Activated CD4-positive, alpha-beta T cell treated with anti-CD3 and anti-CD28 coated beads, Interleukin-2, amount 50 U/mL, for 1 hour (primary cell): ENCODE measurements around the gene CHRND.
A peak's percentile ranks its signal among the peaks of the same experiment; 100 is the strongest.

Source experiments
- DNase-seq: peaks from one replicate; pipeline ENCODE4 v3.0.0-alpha.2; 2020

Gene CHRND

GRCh38 chr2:232488097-232488711, 37.8 kb upstream of the CHRND start:
- no peak for DNase-seq

GRCh38 chr2:232488721-232489300, 37.1 kb upstream of the CHRND start:
- no peak for DNase-seq

- DNase-seq = no peak
Observed at GRCh38 chr2:232489516-232490220, 36.3 kb upstream of the CHRND start.

- DNase-seq = no peak
Observed at GRCh38 chr2:232490221-232491138, 35.5 kb upstream of the CHRND start.

GRCh38 chr2:232491139-232491780, 34.7 kb upstream of the CHRND start:
- no peak for DNase-seq

GRCh38 chr2:232492236-232492848, 33.6 kb upstream of the CHRND start:
- no peak for DNase-seq

- no peak for DNase-seq
Observed at GRCh38 chr2:232492963-232493700, 32.8 kb upstream of the CHRND start.

GRCh38 chr2:232493701-232494474, 32.1 kb upstream of the CHRND start:
- DNase-seq = no peak

GRCh38 chr2:232494542-232494941, 31.4 kb upstream of the CHRND start:
- DNase-seq = no peak

GRCh38 chr2:232495292-232495691, 30.7 kb upstream of the CHRND start:
- DNase-seq = no peak

- no peak for DNase-seq
Observed at GRCh38 chr2:232496501-232497270, 29.3 kb upstream of the CHRND start.

GRCh38 chr2:232497348-232497747, 28.6 kb upstream of the CHRND start:
- DNase-seq = no peak

GRCh38 chr2:232498452-232498851, 27.5 kb upstream of the CHRND start:
- DNase-seq = no peak

GRCh38 chr2:232501331-232501771, 24.6 kb upstream of the CHRND start:
- no peak for DNase-seq

GRCh38 chr2:232501794-232502390, 24.1 kb upstream of the CHRND start:
- no peak for DNase-seq

GRCh38 chr2:232502511-232502910, 23.4 kb upstream of the CHRND start:
- DNase-seq = peak; percentile 22

- DNase-seq = peak; percentile 50
Observed at GRCh38 chr2:232502911-232503808, 22.8 kb upstream of the CHRND start.

- no peak for DNase-seq
Observed at GRCh38 chr2:232503809-232504323, 22.1 kb upstream of the CHRND start.
